DND-41 (cell line): ENCODE data around the gene UGT3A1.

Source experiments
- ATAC-seq: fragments of 200-7000 bp; cut with Tn5 transposase; 3 replicates; pipeline ENCODE4 v1.9.1; 2021; ENCODE audit warnings: low read depth; ENCODE audit not compliant: insufficient read depth
- DNase-seq: peaks from one replicate; pipeline ENCODE4 v3.0.0-alpha.2; 2020
- H2AFZ ChIP-seq: 2 replicates; pipeline ENCODE4 v1.6.0; 2012; ENCODE audit warnings: low read depth, low read length
- H3K27ac ChIP-seq: 2 replicates; pipeline ENCODE4 v1.5.1; 2012; ENCODE audit warnings: low read length, inconsistent platforms
- H3K27me3 ChIP-seq: fragments of 200-600 bp; sonication (generic); 2 replicates; pipeline ENCODE4 v1.6.0; 2012; ENCODE audit warnings: low read length, mild to moderate bottlenecking, inconsistent platforms; ENCODE audit not compliant: insufficient read depth, poor library complexity
- H3K36me3 ChIP-seq: 2 replicates; pipeline ENCODE4 v1.5.1; 2012; ENCODE audit warnings: low read length, inconsistent platforms; ENCODE audit not compliant: insufficient read depth
- H3K4me1 ChIP-seq: 2 replicates; pipeline ENCODE4 v1.5.1; 2012; ENCODE audit warnings: mild to moderate bottlenecking, low read length; ENCODE audit not compliant: insufficient read depth
- H3K4me2 ChIP-seq: 2 replicates; pipeline ENCODE4 v1.6.0; 2012; ENCODE audit warnings: mild to moderate bottlenecking, moderate library complexity, low read length, inconsistent platforms; ENCODE audit not compliant: insufficient read depth
- H3K4me3 ChIP-seq, 2 experiments: fragments of 200-600 bp in 1 of 2; shearing (Covaris generic) in 1 of 2; 2 replicates each; pipeline ENCODE4 v1.5.1; 2012 to 2016; ENCODE audit warnings: inconsistent platforms in 2 of 2, low read length in 2 of 2, mild to moderate bottlenecking in 2 of 2, low read depth in 1 of 2, moderate library complexity in 1 of 2
- H3K79me2 ChIP-seq: 2 replicates; pipeline ENCODE4 v1.6.0; 2012; ENCODE audit warnings: low read length, inconsistent platforms; ENCODE audit not compliant: insufficient read depth
- H3K9ac ChIP-seq: 2 replicates; pipeline ENCODE4 v1.6.0; 2012; ENCODE audit warnings: low read depth, mild to moderate bottlenecking, inconsistent platforms, low read length, moderate library complexity
- H3K9me3 ChIP-seq: 2 replicates; pipeline ENCODE4 v1.5.1; 2012; ENCODE audit warnings: low read length, moderate library complexity, mild to moderate bottlenecking, inconsistent platforms; ENCODE audit not compliant: insufficient read depth, severe bottlenecking
- H4K20me1 ChIP-seq: 2 replicates; pipeline ENCODE4 v1.6.0; 2012; ENCODE audit warnings: low read length; ENCODE audit not compliant: insufficient read depth
- EZH2 ChIP-seq: IDR thresholded peaks from 3 replicates; pipeline ENCODE4 v1.6.1; 2012; ENCODE audit warnings: borderline replicate concordance, low read depth, mild to moderate bottlenecking, moderate library complexity, low read length, inconsistent platforms; ENCODE audit not compliant: severe bottlenecking
- TF ChIP-seq, protein P1 (sequence below): IDR thresholded peaks from 2 replicates; pipeline ENCODE4 v1.5.1; 2012; ENCODE audit warnings: borderline replicate concordance, low read length, moderate library complexity, mild to moderate bottlenecking; ENCODE audit not compliant: poor library complexity, severe bottlenecking; ENCODE audit errors: extremely low read depth

Gene UGT3A1

DNA sequence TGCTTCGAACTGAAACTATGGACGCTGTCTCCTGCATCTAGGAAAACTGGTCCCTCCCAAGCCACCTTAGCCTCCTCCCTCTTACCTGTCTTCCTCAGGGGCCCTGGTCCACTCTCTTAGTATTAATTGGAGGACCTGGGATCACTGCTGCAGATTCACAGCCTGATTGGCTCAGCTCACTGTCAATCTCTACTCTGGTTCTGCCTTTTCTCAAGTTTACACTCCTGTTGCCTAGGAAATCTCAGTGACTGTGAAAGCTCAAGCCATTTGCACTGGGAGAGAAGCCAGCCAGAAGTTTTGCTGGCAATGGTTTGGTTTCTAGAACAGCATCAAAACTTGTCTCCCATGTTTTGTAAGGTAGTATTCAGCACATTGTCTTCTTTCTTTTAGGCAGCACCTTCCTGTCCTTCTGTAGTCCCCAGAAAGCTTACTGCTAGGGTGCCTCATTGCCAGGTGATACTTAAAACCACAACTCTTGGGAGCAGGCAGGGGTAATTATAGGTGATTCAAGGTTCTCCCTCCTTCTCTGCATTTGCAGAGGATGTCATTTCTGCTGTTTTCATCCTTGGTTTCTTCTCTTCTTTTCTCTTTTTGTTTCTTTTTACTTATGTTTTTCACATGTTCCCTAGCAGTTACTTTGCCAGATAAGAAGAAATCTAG is 52.5 kb downstream of the UGT3A1 start, which contains the start of gene CAPSL:
Gene CAPSL, minus strand, starts transcription at position 55 of the 660 bp plus-strand sequence. CDS start 17,502 bp downstream, outside the sequence.
- peak; percentile 26 for DNase-seq
- H3K4me1 ChIP-seq: no peaks in the 10 kb centered on the region
- no peak within 1 kb of the TSS for H3K4me2 ChIP-seq
- TF ChIP-seq, protein P1, sequence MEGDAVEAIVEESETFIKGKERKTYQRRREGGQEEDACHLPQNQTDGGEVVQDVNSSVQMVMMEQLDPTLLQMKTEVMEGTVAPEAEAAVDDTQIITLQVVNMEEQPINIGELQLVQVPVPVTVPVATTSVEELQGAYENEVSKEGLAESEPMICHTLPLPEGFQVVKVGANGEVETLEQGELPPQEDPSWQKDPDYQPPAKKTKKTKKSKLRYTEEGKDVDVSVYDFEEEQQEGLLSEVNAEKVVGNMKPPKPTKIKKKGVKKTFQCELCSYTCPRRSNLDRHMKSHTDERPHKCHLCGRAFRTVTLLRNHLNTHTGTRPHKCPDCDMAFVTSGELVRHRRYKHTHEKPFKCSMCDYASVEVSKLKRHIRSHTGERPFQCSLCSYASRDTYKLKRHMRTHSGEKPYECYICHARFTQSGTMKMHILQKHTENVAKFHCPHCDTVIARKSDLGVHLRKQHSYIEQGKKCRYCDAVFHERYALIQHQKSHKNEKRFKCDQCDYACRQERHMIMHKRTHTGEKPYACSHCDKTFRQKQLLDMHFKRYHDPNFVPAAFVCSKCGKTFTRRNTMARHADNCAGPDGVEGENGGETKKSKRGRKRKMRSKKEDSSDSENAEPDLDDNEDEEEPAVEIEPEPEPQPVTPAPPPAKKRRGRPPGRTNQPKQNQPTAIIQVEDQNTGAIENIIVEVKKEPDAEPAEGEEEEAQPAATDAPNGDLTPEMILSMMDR: no peak
- TF ChIP-seq EZH2: no peak
- H3K9ac ChIP-seq: no peak within 1 kb of the TSS
- no peak within 1 kb of the TSS for H3K4me3 ChIP-seq
- no peaks in the 10 kb centered on the region for H3K27me3 ChIP-seq
- H3K36me3 ChIP-seq: no peaks in the 10 kb centered on the region
- H3K79me2 ChIP-seq: no peaks in the 10 kb centered on the region
- H4K20me1 ChIP-seq: no peaks in the 10 kb centered on the region
- ATAC-seq: peak; percentile 54; the same call in 2 of the 3 replicates
- no peaks in the 10 kb centered on the region for H3K9me3 ChIP-seq
- no peak within 1 kb of the TSS for H3K27ac ChIP-seq
- no peak within 1 kb of the TSS for H2AFZ ChIP-seq

DNA sequence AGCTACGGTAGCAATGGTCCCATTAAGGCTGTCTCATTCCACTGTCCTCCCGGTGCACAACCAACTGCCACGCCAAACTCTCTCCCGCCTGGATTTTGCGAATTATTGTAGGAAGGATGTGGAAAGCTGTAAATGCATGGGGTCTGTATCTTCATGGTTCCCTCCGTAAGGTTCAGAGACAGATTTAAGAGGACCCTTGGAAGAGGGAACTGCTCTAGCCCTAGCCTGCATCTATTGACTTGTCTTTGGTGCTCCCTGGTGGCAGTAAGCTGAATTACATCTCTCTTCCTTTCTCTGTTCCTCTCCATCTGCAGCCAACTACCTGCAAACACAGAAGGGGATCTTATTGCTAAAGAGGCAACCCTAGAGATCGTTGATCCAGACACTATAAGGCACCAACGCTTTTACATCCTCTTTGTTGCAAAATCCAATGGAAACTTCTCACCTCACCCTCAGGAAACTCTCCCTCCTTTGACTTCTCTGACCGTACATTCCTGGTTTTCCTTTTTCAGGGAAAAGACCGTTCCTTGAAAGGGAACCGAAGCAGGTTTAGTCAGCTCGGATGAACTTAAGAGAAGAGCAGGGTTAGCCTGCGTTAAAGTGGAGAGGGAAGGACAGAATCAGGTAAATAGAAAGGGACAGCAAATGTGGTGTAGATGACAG is 64.7 kb downstream of the UGT3A1 start:
- no peak overlapping the region for H3K4me3 ChIP-seq
- H3K4me2 ChIP-seq: no peak overlapping the region
- no peaks in the 10 kb centered on the region for H4K20me1 ChIP-seq
- H3K79me2 ChIP-seq: peaks cover 19% of the 10 kb centered on the region
- ATAC-seq: peak; percentile 48
- peaks cover 52% of the 10 kb centered on the region for H3K4me1 ChIP-seq
- DNase-seq: peak; percentile 81
- TF ChIP-seq, protein P1: peak; percentile 96
- TF ChIP-seq EZH2: no peak
- H3K9ac ChIP-seq: no peak overlapping the region
- H3K36me3 ChIP-seq: no peaks in the 10 kb centered on the region
- H2AFZ ChIP-seq: peak overlapping the region; percentile 12; the same call in 1 of the 2 replicates
- no peaks in the 10 kb centered on the region for H3K27me3 ChIP-seq
- no peaks in the 10 kb centered on the region for H3K9me3 ChIP-seq
- H3K27ac ChIP-seq: peak overlapping the region; percentile 57

DNA sequence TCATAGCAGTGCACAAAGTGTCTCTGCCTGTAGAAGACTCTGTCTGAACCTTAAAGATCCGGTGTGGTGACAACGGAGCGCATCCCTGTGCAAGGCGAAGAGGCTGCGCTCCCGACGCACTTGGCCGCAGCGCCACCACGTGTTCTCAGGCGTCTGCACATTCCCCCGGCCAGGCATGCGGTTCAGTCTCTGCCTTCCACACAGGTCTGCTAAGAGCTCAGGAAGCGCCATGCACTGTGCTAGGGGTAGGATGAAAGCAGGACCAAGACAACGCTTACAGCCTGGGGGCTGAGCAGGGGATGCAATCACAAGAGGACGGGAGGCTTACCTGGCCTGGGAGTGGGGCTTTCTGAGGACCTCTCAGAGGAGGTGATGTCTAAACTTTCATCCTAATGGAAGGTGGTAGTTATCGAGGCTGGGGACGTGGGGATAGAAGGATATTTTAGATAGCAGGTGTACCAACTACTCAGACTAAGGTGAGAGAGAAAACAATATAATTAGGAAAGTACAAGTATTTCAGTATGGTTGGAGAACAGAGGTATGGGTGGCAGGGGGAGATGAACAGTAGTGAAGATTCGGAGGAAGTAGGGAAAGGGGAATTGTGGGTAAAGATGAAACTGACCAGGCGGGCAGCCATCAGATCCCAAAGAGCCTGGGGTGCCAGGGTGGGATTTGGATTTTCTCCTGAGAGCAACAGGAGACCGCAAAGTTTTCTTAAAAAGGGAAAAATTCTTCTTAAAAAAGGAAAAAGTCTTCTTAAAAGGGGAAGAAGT is 66.1 kb downstream of the UGT3A1 start:
- Histone ChIP-seq H3K9me3 (peaks cover 2% of the 10 kb centered on the region), H3K36me3 (no peaks in the 10 kb centered on the region), H2AFZ (peak overlapping the region; percentile 80), H3K9ac (peak overlapping the region; percentile 59), H3K4me3 (peak overlapping the region in 1 of 2 experiments; percentile 45; a peak in 2 of 4 replicates), H3K4me2 (peak overlapping the region; percentile 63), H3K27me3 (no peaks in the 10 kb centered on the region), H3K27ac (peak overlapping the region; percentile 86), H3K79me2 (peaks cover 19% of the 10 kb centered on the region), H4K20me1 (no peaks in the 10 kb centered on the region), H3K4me1 (peaks cover 66% of the 10 kb centered on the region)
- ATAC-seq (peak; percentile 91), DNase-seq (peak; percentile 95)
- no peak for TF ChIP-seq EZH2
- TF ChIP-seq, protein P1: peak; percentile 100
